Suprapubic skin (tissue), 4 donors: ENCODE results near the gene TMEM150B. TPM values are rescaled to one million over a fixed set of nuclear protein-coding genes. Genes with fewer than 3 reads are reported as not detected.
"Not testable (repeated sequence)": the region's sequence is repeated elsewhere in the genome, so short reads cannot be mapped to it uniquely, and the experiment has no call there.

ENCODE experiments used
- DNase-seq, 2 donors: peaks; one replicate each; pipeline ENCODE4 v3.0.0-alpha.2; 2019; ENCODE audit warnings: low spot score in 2 of 2
- H3K27ac ChIP-seq: fragments of 200-600 bp; sonication (generic); one replicate; pipeline ENCODE4 v1.5.1; 2019
- H3K27me3 ChIP-seq: fragments of 200-600 bp; sonication (generic); one replicate; pipeline ENCODE4 v1.5.1; 2019
- H3K36me3 ChIP-seq: fragments of 200-600 bp; sonication (generic); one replicate; pipeline ENCODE4 v1.5.1; 2019
- H3K4me1 ChIP-seq: fragments of 200-600 bp; sonication (generic); one replicate; pipeline ENCODE4 v1.5.1; 2019
- H3K4me3 ChIP-seq: fragments of 200-600 bp; sonication (generic); one replicate; pipeline ENCODE4 v1.5.1; 2019; ENCODE audit warnings: mild to moderate bottlenecking
- H3K9me3 ChIP-seq: fragments of 200-600 bp; sonication (generic); one replicate; pipeline ENCODE4 v1.5.1; 2019
- CTCF ChIP-seq, 2 donors: fragments of 200-600 bp in 1 of 2; fragments of 450-650 bp in 1 of 2; sonication (generic) in 1 of 2; IDR thresholded peaks; one replicate each; pipeline ENCODE4 v1.5.1; 2016 to 2019; ENCODE audit warnings: antibody characterized with exemption in 2 of 2, mild to moderate bottlenecking in 1 of 2, moderate library complexity in 1 of 2
- EP300 ChIP-seq: sonication (generic); formaldehyde crosslinking; IDR thresholded peaks from one replicate; pipeline ENCODE4 v1.6.1; 2017; ENCODE audit warnings: antibody characterized with exemption
- POLR2A ChIP-seq, 2 donors: fragments of 450-650 bp; IDR thresholded peaks; one replicate each; pipeline ENCODE4 v1.6.1; 2017; ENCODE audit warnings: antibody characterized with exemption in 2 of 2, mild to moderate bottlenecking in 2 of 2, moderate library complexity in 2 of 2
- POLR2AphosphoS5 ChIP-seq, 3 donors: sonication (generic); formaldehyde crosslinking; IDR thresholded peaks; one replicate each; pipeline ENCODE4 v1.6.1; 2017; ENCODE audit warnings: antibody characterized with exemption in 3 of 3
- WGBS: methylation state at CpG from one replicate; pipeline ENCODE4 v1.1.5; 2018; 5-methylcytosine and 5-hydroxymethylcytosine counted together
- total RNA-seq, 4 donors: library from RNA; depleted of rRNA; stranded (reverse); fragments of >200 nt; gene quantifications; one replicate each; pipeline ENCODE4 v1.1.0, GENCODE V29; 2016

The TMEM150B gene
- total RNA-seq, 4 donors from 2014 or later, result not detected

DNA sequence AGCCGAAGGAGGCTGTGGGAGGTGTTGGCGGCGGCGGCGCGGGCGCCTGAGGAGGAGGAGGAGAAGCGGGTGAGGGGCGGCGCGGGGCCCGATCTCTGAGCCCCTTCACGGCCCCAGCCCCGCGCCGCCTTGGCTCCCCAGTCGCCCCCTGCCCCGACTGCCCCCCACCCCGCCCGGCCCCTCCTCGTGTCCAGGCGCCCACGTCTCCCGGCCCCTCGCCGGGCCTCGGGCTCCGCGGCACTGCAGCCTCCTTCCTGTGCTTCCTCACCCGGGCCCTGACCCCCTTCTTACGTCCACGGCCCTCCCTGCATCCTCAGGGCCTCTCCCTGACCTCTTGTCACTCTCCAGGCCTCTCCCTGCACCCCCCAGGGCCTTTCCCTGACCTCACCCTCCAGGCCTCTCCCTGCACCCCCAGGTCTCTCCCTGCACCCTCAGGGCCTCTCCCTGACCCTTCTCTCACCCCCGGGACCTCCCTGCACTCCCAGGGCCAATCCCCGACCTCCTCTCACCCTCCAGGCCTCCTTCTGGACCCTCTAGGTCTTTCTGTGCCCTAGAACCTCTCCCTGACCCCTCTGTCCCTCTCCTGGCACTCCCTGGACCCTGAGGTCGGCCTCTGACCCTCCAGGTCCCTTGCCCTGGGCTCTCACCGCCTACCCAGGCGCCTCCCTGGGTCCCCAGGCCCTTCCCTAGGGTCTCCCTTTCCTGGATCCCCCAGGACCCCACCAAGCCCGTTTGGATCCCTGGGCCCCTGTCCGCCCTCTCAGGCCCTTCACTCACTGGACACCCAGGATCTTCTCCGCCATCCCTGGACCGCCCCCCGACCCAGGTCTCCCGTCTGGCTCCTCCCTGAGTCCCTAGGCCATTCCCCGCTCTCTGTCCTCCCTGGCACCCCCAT is 15.0 kb upstream of the TMEM150B start:
- 5% methylated on average over 25 of the region's 44 CpGs for WGBS

GRCh38 chr19:55339105-55339888 is 14.2 kb upstream of the TMEM150B start, which contains the start of gene KMT5C:
KMT5C (plus strand) TSS chr19:55339876; CDS start chr19:55341937, 2,061 bp downstream.
- Histone ChIP-seq H3K9me3 (no peaks in the 10 kb centered on the region), H3K4me1 (peaks cover 30% of the 10 kb centered on the region), H3K27ac (peak within 1 kb of the TSS; percentile 94), H3K36me3 (peaks cover 19% of the 10 kb centered on the region), H3K27me3 (no peaks in the 10 kb centered on the region), H3K4me3 (peak within 1 kb of the TSS; percentile 89)
- DNase-seq, result peak; percentile 100
- WGBS, result 0% methylated on average over 19 of the region's 63 CpGs
- peak in 1 of 2 donors; percentile 48 for TF ChIP-seq POLR2A (IDR thresholded peaks at IDR 0.05)
- peak in 2 of 3 donors; percentile 9 for TF ChIP-seq POLR2AphosphoS5 (IDR thresholded peaks at IDR 0.05)
- TF ChIP-seq CTCF (IDR thresholded peaks at IDR 0.05), result peak in 1 of 2 donors; percentile 42
- no peak for TF ChIP-seq EP300

More for the DNA sequence above, 15.0 kb upstream of the TMEM150B start:
- H3K4me1 ChIP-seq, result peaks cover 30% of the 10 kb centered on the region
- TF ChIP-seq POLR2AphosphoS5 (IDR thresholded peaks at IDR 0.05) (peak in 1 of 3 donors; percentile 63), CTCF (IDR thresholded peaks at IDR 0.05) (no peak), EP300 (no peak), POLR2A (IDR thresholded peaks at IDR 0.05) (peak in 1 of 2 donors; percentile 80)
- peak; percentile 79 to 82 for DNase-seq
- no peaks in the 10 kb centered on the region for H3K27me3 ChIP-seq
- peaks cover 22% of the 10 kb centered on the region for H3K36me3 ChIP-seq
- peak overlapping the region; percentile 89 for H3K4me3 ChIP-seq
- H3K9me3 ChIP-seq, result no peaks in the 10 kb centered on the region
- peak overlapping the region; percentile 94 for H3K27ac ChIP-seq

DNA sequence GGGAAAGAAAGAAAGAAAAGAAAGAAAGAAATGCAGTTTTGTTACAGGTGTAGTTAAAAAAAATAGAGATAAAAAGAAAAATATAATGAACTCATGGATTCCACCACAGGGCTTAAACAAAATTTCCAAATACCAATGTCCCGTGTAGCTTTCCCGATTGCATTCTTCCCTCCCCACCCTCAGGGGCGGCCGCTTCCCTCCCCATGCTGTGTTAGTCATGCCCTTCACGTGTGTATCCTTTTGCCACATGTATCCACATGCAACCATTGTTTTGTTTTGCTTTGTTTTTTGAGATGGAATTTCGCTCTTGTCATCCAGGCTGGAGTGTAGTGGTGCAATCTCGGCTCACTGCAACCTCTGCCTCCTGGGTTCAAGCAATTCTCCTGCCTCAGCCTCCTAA is 11.0 kb upstream of the TMEM150B start:
- H3K27me3 ChIP-seq, result peaks cover 12% of the 10 kb centered on the region
- H3K36me3 ChIP-seq, result no peaks in the 10 kb centered on the region
- H3K27ac ChIP-seq, result no peak overlapping the region
- WGBS, result 36% methylated on average over 7 of the region's 7 CpGs
- no peaks in the 10 kb centered on the region for H3K9me3 ChIP-seq
- DNase-seq, result no peak
- TF ChIP-seq POLR2AphosphoS5 (IDR thresholded peaks at IDR 0.05) (peak in 1 of 3 donors; percentile 25), EP300 (no peak)
- peaks cover 23% of the 10 kb centered on the region for H3K4me1 ChIP-seq
- H3K4me3 ChIP-seq, result no peak overlapping the region

DNA sequence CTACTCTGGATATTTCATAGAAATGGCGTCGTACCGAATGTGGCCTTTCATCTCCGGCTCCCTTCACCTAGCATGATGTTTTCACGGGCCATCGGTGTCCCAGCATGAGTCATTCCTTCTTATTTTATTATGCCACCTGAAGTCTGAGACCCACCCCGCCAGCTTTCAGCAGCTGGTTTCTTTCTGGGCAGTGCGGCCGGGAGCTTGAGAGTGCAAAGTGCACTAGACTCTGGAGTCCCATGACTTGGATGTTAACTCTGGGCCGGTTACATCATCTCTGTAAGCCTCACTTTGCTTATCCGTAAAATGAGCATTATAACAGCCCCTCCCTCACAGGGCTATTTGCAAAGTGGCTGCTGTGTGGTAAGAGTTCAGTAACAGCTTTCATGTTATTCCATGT is 8.7 kb upstream of the TMEM150B start:
- WGBS, result 80% methylated on average over 11 of the region's 11 CpGs

DNA sequence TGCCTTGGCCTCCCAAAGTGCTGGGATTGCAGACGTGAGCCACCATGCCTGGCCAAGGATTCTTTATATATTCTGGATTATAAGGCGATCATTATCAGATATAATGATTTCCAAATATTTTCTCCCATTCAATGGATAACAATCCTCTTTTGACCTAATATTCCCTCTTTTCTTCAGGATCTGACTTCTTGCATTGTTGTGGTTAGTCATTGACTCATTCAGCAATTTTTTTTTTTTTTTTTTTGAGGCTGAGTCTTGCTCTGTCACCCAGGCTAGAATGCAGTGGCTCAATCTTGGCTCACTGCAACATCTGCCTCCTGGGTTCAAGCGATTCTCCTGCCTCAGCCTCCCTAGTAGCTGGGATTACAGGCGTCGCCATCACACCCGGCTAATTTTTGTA is 4.7 kb upstream of the TMEM150B start:
- not testable (repeated sequence) for H3K4me3 ChIP-seq, H3K4me1 ChIP-seq, H3K9me3 ChIP-seq, DNase-seq, H3K36me3 ChIP-seq, H3K27ac ChIP-seq
- WGBS, result 87% methylated on average over 6 of the region's 6 CpGs
- H3K27me3 ChIP-seq, result peaks cover 12% of the 10 kb centered on the region

More for the DNA sequence above, 8.7 kb upstream of the TMEM150B start:
- H3K27me3 ChIP-seq, result peaks cover 12% of the 10 kb centered on the region
- H3K4me1 ChIP-seq, result peaks cover 9% of the 10 kb centered on the region
- H3K36me3 ChIP-seq, result no peaks in the 10 kb centered on the region
- no peak for DNase-seq
- TF ChIP-seq CTCF (IDR thresholded peaks at IDR 0.05), result no peak
- no peak for TF ChIP-seq EP300
- no peaks in the 10 kb centered on the region for H3K9me3 ChIP-seq
- H3K4me3 ChIP-seq, result no peak overlapping the region
- no peak overlapping the region for H3K27ac ChIP-seq

GRCh38 chr19:55328774-55329318 is 3.7 kb upstream of the TMEM150B start:
- DNase-seq, H3K36me3 ChIP-seq, H3K27ac ChIP-seq, H3K27me3 ChIP-seq, H3K4me1 ChIP-seq, H3K4me3 ChIP-seq, H3K9me3 ChIP-seq: not testable (repeated sequence)
- 63% methylated on average over 4 of the region's 4 CpGs for WGBS
